SJSA1 (cell line): Measurements from ENCODE around the gene BRMS1L. TPM values are rescaled to one million over a fixed set of nuclear protein-coding genes. Genes with fewer than 3 reads are reported as not detected.

Experiments used
- DNase-seq, 2 experiments: peaks; one replicate each; pipeline ENCODE4 v3.0.0-alpha.2; 2015 to 2020; ENCODE audit warnings: low spot score in 2 of 2, low read depth in 1 of 2
- H3K27ac ChIP-seq: fragments of 250-450 bp; sonication (Bioruptor Pico); 2 replicates; pipeline ENCODE4 v1.5.1; 2020; ENCODE audit warnings: mild to moderate bottlenecking, moderate library complexity
- H3K27me3 ChIP-seq: fragments of 250-450 bp; sonication (Bioruptor Pico); replicated peaks from 2 replicates; pipeline ENCODE4 v1.5.1; 2020; ENCODE audit warnings: mild to moderate bottlenecking, moderate library complexity
- H3K36me3 ChIP-seq: fragments of 250-450 bp; sonication (Bioruptor Pico); 2 replicates; pipeline ENCODE4 v1.5.1; 2020; ENCODE audit warnings: mild to moderate bottlenecking
- H3K4me1 ChIP-seq: fragments of 250-450 bp; sonication (Bioruptor Pico); replicated peaks from 2 replicates; pipeline ENCODE4 v1.6.1; 2021; ENCODE audit warnings: mild to moderate bottlenecking
- H3K4me3 ChIP-seq: fragments of 250-450 bp; sonication (Bioruptor Pico); 2 replicates; pipeline ENCODE4 v1.5.1; 2020; ENCODE audit warnings: mild to moderate bottlenecking
- H3K9me3 ChIP-seq: fragments of 250-450 bp; sonication (Bioruptor Pico); replicated peaks from 2 replicates; pipeline ENCODE4 v1.5.1; 2020; ENCODE audit warnings: mild to moderate bottlenecking
- total RNA-seq: library from RNA; depleted of rRNA; stranded (reverse); fragments of >200 nt; shearing (Covaris generic); gene quantifications from 2 replicates; pipeline ENCODE4 v1.2.3, GENCODE V29; 2014; rRNA removed

The BRMS1L gene
- total RNA-seq, 1 experiment from 2014 or later: 9.9 TPM

DNA sequence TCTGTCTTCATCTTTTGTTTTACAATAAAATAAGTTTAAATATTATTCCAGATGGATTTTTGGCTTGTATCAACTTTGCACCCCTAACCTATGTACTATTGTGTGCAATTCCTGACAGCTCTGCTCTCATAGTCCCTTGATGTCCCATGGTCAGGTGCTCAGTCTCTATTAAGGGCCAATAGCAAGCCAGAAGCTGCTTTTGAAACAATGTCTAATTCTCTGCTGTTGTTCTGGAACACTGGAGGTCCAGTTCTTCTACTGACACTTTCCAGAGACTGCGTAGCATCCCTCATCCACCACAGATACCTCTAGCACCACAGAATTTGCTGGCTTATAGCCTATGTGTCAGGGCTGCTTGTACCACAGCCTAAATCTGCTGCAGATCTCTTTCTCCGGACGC lies 74.6 kb downstream of the BRMS1L start:
- no peak for DNase-seq
- no peaks in the 10 kb centered on the region for H3K27me3 ChIP-seq
- H3K36me3 ChIP-seq: no peaks in the 10 kb centered on the region
- no peak overlapping the region for H3K27ac ChIP-seq
- H3K9me3 ChIP-seq: no peaks in the 10 kb centered on the region
- H3K4me1 ChIP-seq: no peaks in the 10 kb centered on the region
- no peak overlapping the region for H3K4me3 ChIP-seq

DNA sequence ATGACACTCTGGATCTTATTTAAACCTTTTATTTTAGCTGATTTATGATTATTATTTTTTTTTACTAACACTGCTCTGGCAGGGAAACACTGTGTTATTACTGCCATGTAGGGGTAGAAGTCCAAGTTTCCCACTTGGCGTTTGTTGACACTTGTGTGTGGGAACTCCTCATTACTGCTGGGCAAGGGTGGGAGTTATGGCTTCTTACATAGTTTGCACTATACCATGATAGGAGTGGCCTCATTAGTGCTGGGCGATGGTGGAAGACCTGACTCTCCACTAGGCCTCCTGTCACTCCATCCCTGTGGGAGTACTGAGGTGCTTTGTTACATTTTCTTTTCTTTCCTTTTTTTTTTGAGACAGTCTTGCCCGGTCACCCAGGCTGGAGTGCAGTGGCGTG lies 83.5 kb downstream of the BRMS1L start:
- H3K36me3 ChIP-seq: no peaks in the 10 kb centered on the region
- no peak for DNase-seq

DNA sequence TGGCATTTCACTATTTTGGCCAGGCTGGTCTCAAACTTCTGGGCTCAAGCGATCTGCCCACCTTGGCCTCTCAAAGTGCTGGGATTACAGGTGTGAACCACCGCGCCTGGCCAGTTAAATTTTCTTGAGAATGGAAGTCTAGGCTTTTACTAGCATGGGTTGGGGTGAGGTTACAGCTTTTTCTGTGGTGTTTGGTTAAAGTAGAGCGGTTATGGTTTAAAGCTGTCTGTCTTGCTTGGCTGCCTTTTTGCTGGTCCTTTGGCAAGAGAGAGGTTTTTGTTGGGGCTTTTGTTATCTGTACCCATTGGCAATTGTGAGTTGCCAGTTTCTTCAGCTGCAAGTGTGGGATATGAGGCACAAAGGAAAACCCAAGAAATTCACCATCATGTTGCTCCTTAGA lies 84.1 kb downstream of the BRMS1L start:
- Histone ChIP-seq H3K27me3 (no peaks in the 10 kb centered on the region), H3K36me3 (no peaks in the 10 kb centered on the region), H3K9me3 (no peaks in the 10 kb centered on the region), H3K4me1 (no peaks in the 10 kb centered on the region), H3K27ac (no peak overlapping the region), H3K4me3 (no peak overlapping the region)
- no peak for DNase-seq

More for the DNA sequence above, 83.5 kb downstream of the BRMS1L start:
- Histone ChIP-seq H3K27me3 (no peaks in the 10 kb centered on the region), H3K27ac (no peak overlapping the region), H3K9me3 (no peaks in the 10 kb centered on the region), H3K4me1 (no peaks in the 10 kb centered on the region), H3K4me3 (no peak overlapping the region)

DNA sequence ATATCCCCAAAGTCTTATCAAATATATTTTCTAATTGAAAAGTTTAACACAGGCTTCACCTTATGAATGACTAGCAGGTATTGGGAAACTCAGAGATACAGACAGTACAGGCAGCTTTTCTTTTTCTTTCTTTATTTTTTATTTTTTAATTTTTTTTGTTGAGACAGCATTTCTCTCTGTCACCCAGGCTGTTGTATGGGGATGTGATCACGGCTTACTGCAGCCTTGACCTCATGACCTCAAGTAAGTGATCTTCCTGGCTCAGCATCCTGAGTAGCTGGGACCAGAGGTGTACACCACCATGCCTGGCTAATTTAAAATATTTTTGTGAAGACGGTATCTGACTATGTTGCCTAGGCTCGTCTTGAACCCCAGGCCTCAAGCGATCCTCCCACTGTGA lies 85.0 kb downstream of the BRMS1L start:
- DNase-seq: no peak
- Histone ChIP-seq H3K4me3 (no peak overlapping the region), H3K4me1 (no peaks in the 10 kb centered on the region), H3K9me3 (no peaks in the 10 kb centered on the region), H3K36me3 (no peaks in the 10 kb centered on the region), H3K27me3 (no peaks in the 10 kb centered on the region), H3K27ac (no peak overlapping the region)

DNA sequence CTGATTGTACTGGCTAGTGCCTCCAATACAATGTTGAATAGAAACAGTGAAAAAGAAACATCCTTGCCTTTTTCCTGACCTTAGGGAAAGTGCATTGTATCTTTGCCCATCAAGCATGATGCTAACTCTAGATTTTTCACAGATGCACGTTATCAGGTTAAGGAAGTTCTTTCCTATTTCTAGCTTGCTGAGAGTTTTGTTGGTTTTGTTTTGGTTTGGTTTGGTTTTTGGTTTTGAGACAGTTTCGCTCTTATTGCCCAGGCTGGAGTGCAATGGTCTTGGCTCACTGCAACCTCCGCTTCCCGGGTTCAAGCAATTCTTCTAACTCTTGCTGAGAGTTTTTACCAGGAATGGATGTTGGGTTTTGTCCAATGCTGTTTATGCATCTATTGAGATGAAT lies 89.0 kb downstream of the BRMS1L start:
- Histone ChIP-seq H3K27me3 (no peaks in the 10 kb centered on the region), H3K36me3 (no peaks in the 10 kb centered on the region), H3K9me3 (peaks cover 3% of the 10 kb centered on the region; the same call in 1 of the 2 replicates), H3K4me1 (no peaks in the 10 kb centered on the region), H3K4me3 (no peak overlapping the region), H3K27ac (no peak overlapping the region)
- DNase-seq: no peak

DNA sequence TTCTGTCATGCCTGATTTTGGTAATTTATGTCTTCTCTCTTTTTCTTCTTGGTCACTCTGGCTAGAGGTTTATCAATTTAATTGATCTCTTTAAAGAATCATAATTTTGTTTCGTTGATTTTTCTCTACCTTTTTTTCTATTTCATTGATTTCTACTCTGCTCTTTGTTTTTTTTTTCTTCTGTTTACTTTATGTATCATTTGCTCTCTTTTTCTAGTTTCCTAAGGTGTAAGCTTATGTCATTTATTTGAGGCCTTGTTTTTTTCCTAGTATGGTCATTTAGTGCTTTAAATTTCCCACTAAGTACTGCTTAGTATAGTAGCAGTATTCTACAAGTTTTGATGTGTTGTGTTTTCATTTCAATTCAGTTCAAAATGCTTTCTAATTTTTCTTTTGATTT lies 89.6 kb downstream of the BRMS1L start:
- Histone ChIP-seq H3K9me3 (peaks cover 3% of the 10 kb centered on the region; the same call in 1 of the 2 replicates), H3K4me1 (no peaks in the 10 kb centered on the region), H3K4me3 (no peak overlapping the region), H3K27me3 (no peaks in the 10 kb centered on the region), H3K27ac (no peak overlapping the region), H3K36me3 (no peaks in the 10 kb centered on the region)
- no peak for DNase-seq

Other genes starting within 250 kb of the BRMS1L start
- 19.9 and 23.0 TPM in 2 replicates for gene RALGAPA1, start 17.0 kb upstream of the BRMS1L start, total RNA-seq